ENCODE measurements around the gene PGAM2. TPM values are rescaled to one million over a fixed set of nuclear protein-coding genes. Genes with fewer than 3 reads are reported as not detected.

The PGAM2 gene
- total and polyA plus RNA-seq, 2 of the 4 experiments (the other 2 are of a cell fraction) = not detected

DNA sequence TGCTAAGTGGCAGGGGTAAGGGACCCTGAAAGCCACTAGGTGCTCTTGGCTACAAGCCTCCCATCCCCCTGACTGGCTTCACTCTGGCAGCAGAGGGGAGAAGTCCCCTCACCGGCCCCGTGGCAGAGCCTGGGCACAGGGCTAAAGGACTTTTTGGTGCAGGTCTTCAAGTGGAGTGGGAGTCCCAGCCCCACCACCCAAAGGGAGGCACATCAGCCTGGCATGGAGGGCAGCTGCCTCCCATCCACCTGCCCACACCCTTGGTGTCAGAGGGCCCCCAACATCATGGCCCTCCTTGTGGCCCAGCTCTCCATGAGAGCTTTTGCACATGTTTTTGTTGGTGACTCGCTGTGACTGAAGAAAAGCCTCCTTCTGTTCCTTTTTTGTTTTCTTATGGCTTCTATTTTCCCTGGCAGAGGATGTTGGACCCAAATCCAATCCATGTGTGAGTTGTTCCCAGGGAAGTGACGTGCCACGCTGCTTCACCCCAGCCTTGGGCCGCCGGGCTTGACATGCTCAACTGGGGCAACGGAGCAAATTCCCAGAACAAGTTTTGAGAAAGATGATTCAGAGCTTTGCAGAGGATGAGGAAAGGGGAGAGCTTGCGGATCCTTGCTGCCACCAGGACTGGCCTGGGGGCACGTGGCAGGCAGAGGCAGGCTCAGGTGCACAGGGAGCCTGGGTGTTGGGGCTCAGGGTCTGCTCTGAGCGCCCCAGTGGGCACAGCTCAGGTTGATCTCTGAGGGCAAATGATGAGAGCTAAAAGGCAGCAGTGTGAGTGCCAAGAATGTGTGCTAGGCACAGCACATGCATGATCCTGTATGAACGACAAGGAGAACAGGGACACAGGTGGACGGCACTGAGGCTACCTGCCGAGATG lies 36.8 kb upstream of the PGAM2 start:
- Histone ChIP-seq H4K20me1 (ENCODE audit: insufficient read depth, low read length) (no peaks in the 10 kb centered on the region), H2AK5ac (ENCODE audit: low read depth, low read length) (peak overlapping the region; percentile 84), H3K4me3 (ENCODE audit: insufficient read depth, low read depth, low read length) (no peak overlapping the region), H2AK9ac (replicated peaks; ENCODE audit: low read depth, low read length, poor library complexity) (peak overlapping the region; percentile 40), H3K56ac (ENCODE audit: extremely low read depth, insufficient read depth, low read length) (no peak overlapping the region), H3K27me3 (ENCODE audit: control insufficient read depth, insufficient read depth, low read length) (no peaks in the 10 kb centered on the region), H4K5ac (ENCODE audit: low read depth, low read length) (no peak overlapping the region), H2BK5ac (ENCODE audit: low read depth, low read length, poor library complexity, severe bottlenecking) (peak overlapping the region; percentile 25), H2BK15ac (ENCODE audit: low read depth, low read length) (no peak overlapping the region), H3K4me1 (ENCODE audit: control insufficient read depth, insufficient read depth, low read length) (peaks cover 36% of the 10 kb centered on the region), H4K91ac (ENCODE audit: insufficient read depth, low read depth, low read length) (no peak overlapping the region; the same call in 1 of the 2 replicates), H3K23ac (ENCODE audit: low read depth, low read length) (no peak overlapping the region), H3K9me3 (ENCODE audit: control insufficient read depth, insufficient read depth, low read length) (no peaks in the 10 kb centered on the region), H3K4me2 (ENCODE audit: low read depth, low read length) (no peak overlapping the region), H3K4ac (ENCODE audit: low read depth, low read length) (peak overlapping the region; percentile 79), H3K9ac (ENCODE audit: low read depth, low read length) (no peak overlapping the region), H3K9me1 (ENCODE audit: insufficient read depth, low read length) (peaks cover 25% of the 10 kb centered on the region), H3K36me3 (ENCODE audit: control insufficient read depth, insufficient read depth, low read length) (no peaks in the 10 kb centered on the region), H2BK120ac (ENCODE audit: low read depth, low read length) (peak overlapping the region; percentile 67), H3K79me1 (ENCODE audit: low read depth in 1 of 2, low read length in 2 of 2) (no peaks in the 10 kb centered on the region; a peak in 1 of 4 replicates), H3K27ac (ENCODE audit: insufficient read depth, low read length) (no peak overlapping the region), H3K14ac (replicated peaks; ENCODE audit: low read depth, low read length) (peak overlapping the region; percentile 63; the same call in 1 of the 2 replicates), H3K18ac (ENCODE audit: low read depth, low read length) (no peak overlapping the region), H4K8ac (ENCODE audit: low read depth in 2 of 2, low read length in 2 of 2) (peak overlapping the region in 1 of 2 experiments; percentile 47; a peak in 1 of 4 replicates), H2BK20ac (ENCODE audit: low read depth, low read length) (no peak overlapping the region), H2AFZ (replicated peaks; ENCODE audit: low read length, poor library complexity) (peak overlapping the region; percentile 70)
- DNase-seq (peak; percentile 85), ATAC-seq (ENCODE audit: low read depth) (no peak)
- dilution Hi-C loops (cut with HindIII; ENCODE audit: low sequenced_read_pairs, unreplicated experiment) (no loop called here), in situ Hi-C loops (cut with MboI; ENCODE audit: low sequenced_read_pairs) (no loop called here), intact Hi-C loops (cut with micrococcal nuclease) (loop anchor here (2.0 kb wide), 1 partner anchor 19 kb away; the partner anchor contains the start of gene POLM)
- ChIA-PET CTCF (no interaction called here), POLR2A (ENCODE audit: unreplicated experiment) (interaction anchor here (1.0 kb wide), 1 partner anchor 13 kb away, joined by 3 read pairs; no protein-coding TSS in a partner anchor)
- BruUV-seq (replicated peaks) = no TSS peak
- no peak for TF ChIP-seq CEBPB (IDR thresholded peaks at IDR 0.05; ENCODE audit: low read depth, low read length)
- TF ChIP-seq RCOR1 (IDR thresholded peaks at IDR 0.05; ENCODE audit: insufficient replicate concordance, low read length) = peak; percentile 37
- TF ChIP-seq CHD1 (IDR thresholded peaks at IDR 0.05; ENCODE audit: low read depth, low read length) = no peak
- no peak for TF ChIP-seq MAFK (IDR thresholded peaks at IDR 0.05; ENCODE audit: low read depth, low read length)
- TF ChIP-seq, protein P1, sequence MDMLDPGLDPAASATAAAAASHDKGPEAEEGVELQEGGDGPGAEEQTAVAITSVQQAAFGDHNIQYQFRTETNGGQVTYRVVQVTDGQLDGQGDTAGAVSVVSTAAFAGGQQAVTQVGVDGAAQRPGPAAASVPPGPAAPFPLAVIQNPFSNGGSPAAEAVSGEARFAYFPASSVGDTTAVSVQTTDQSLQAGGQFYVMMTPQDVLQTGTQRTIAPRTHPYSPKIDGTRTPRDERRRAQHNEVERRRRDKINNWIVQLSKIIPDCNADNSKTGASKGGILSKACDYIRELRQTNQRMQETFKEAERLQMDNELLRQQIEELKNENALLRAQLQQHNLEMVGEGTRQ (IDR thresholded peaks at IDR 0.05; ENCODE audit: low read depth, low read length) = no peak
- TF ChIP-seq POLR2A (IDR thresholded peaks at IDR 0.05; ENCODE audit: low read depth, low read length) = no peak
- TF ChIP-seq BHLHE40 (IDR thresholded peaks at IDR 0.05; ENCODE audit: low read depth, low read length) = no peak; the same call in 1 of the 2 replicates
- TF ChIP-seq FOS (IDR thresholded peaks at IDR 0.05; ENCODE audit: low read depth, low read length) = no peak
- no peak for TF ChIP-seq MAZ (IDR thresholded peaks at IDR 0.05; ENCODE audit: borderline replicate concordance, low read depth, low read length)
- no peak for TF ChIP-seq RFX5 (IDR thresholded peaks at IDR 0.05; ENCODE audit: low read depth, low read length)
- TF ChIP-seq MXI1 (IDR thresholded peaks at IDR 0.05; ENCODE audit: borderline replicate concordance, low read depth, low read length) = 0 out of 2 replicates have a peak, but pooled peaks have one; percentile 23
- 81% methylated on average over 4 of the region's 14 CpGs; no CpG with 5 or more reads in 1 of the 2 experiments for WGBS, 2 experiments (ENCODE audit: extremely low coverage in 2 of 2, insufficient read length in 1 of 2)
